ENCODE results near the gene FGF9. TPM values are rescaled to one million over a fixed set of nuclear protein-coding genes. Genes with fewer than 3 reads are reported as not detected.

Gene FGF9
- polyA plus RNA-seq, 2 of the 4 experiments (the other 2 are of a cell fraction) = not detected

- no peak for TF ChIP-seq PBX3 (IDR thresholded peaks at IDR 0.05)
- no peak for TF ChIP-seq JUN (IDR thresholded peaks at IDR 0.05)
- TF ChIP-seq EHF (CRISPR knock-in tag; IDR thresholded peaks at IDR 0.05) = no peak
- no peak for TF ChIP-seq HDAC2 (IDR thresholded peaks at IDR 0.05)
- no peak for TF ChIP-seq TP53 (CRISPR knock-in tag; IDR thresholded peaks at IDR 0.05)
- no peak for TF ChIP-seq KDM1A (IDR thresholded peaks at IDR 0.05; ENCODE audit: low read depth)
Observed at GRCh38 chr13:21748166-21748565, 77.3 kb downstream of the FGF9 start (continued).

- no peak for ATAC-seq
- no peak for TF ChIP-seq POLR2A (IDR thresholded peaks at IDR 0.05; ENCODE audit: low read length)
- TF ChIP-seq POLR2AphosphoS2 (conservative IDR thresholded peaks at IDR 0.05; ENCODE audit: low read length) = no peak
- TF ChIP-seq MYC (IDR thresholded peaks at IDR 0.05; ENCODE audit: borderline replicate concordance, low read length) = no peak
- TF ChIP-seq HOXB13 (CRISPR knock-in tag; IDR thresholded peaks at IDR 0.05; ENCODE audit: low read depth) = no peak
- TF ChIP-seq REST (IDR thresholded peaks at IDR 0.05) = no peak
- FAIRE-seq = no peak
Observed at GRCh38 chr13:21749410-21749809, 78.5 kb downstream of the FGF9 start.

GRCh38 chr13:21752501-21752900 lies 81.6 kb downstream of the FGF9 start:
- Histone ChIP-seq H3K27ac (no peak overlapping the region), H3K4me1 (no peaks in the 10 kb centered on the region), H3K9me3 (no peaks in the 10 kb centered on the region), H3K4me2 (no peak overlapping the region), H3K4me3 (no peak overlapping the region)
- no peak for FAIRE-seq
- WGBS (ENCODE audit: missing lambda C conversion rate) = 25% methylated on average over 1 of the region's 1 CpG
- no peak for DNase-seq (ENCODE audit: low read depth in 1 of 2, low spot score in 1 of 2)
- ChIA-PET CTCF (no interaction called here), POLR2A (no interaction called here)
- ATAC-seq = no peak
- no peak for TF ChIP-seq HDAC2 (IDR thresholded peaks at IDR 0.05)
- TF ChIP-seq ZC3H11A (IDR thresholded peaks at IDR 0.05) = no peak
- no peak for TF ChIP-seq REST (IDR thresholded peaks at IDR 0.05)
- no peak for TF ChIP-seq HOXB13 (CRISPR knock-in tag; IDR thresholded peaks at IDR 0.05; ENCODE audit: low read depth)
- TF ChIP-seq BHLHE40 (IDR thresholded peaks at IDR 0.05; ENCODE audit: low read depth, low read length) = no peak
- no peak for TF ChIP-seq USF2 (IDR thresholded peaks at IDR 0.05)
- no peak for TF ChIP-seq RCOR1 (IDR thresholded peaks at IDR 0.05; ENCODE audit: low read depth, low read length)
- no peak for TF ChIP-seq SMC3 (IDR thresholded peaks at IDR 0.05)
- TF ChIP-seq NR3C1 (IDR thresholded peaks at IDR 0.05) = no peak
- TF ChIP-seq JUNB (IDR thresholded peaks at IDR 0.05) = no peak
- TF ChIP-seq PHF8 (IDR thresholded peaks at IDR 0.05; ENCODE audit: borderline replicate concordance, low read depth) = no peak
- TF ChIP-seq EHMT2 (IDR thresholded peaks at IDR 0.05; ENCODE audit: low read depth) = no peak
- no peak for TF ChIP-seq ZSCAN20 (CRISPR knock-in tag; IDR thresholded peaks at IDR 0.05)
- TF ChIP-seq HOXB5 (CRISPR knock-in tag; IDR thresholded peaks at IDR 0.05) = no peak
- TF ChIP-seq ZNF302 (CRISPR knock-in tag; IDR thresholded peaks at IDR 0.05) = no peak
- TF ChIP-seq CHD4 (IDR thresholded peaks at IDR 0.05; ENCODE audit: borderline replicate concordance) = no peak
- TF ChIP-seq HOXA7 (CRISPR knock-in tag; IDR thresholded peaks at IDR 0.05) = no peak
- TF ChIP-seq HMGXB4 (CRISPR knock-in tag; IDR thresholded peaks at IDR 0.05; ENCODE audit: borderline replicate concordance) = no peak
- no peak for TF ChIP-seq RAD21 (conservative IDR thresholded peaks at IDR 0.05 in 1 of 2, IDR thresholded peaks at IDR 0.05 in 1 of 2)

More at GRCh38 chr13:21749410-21749809, 78.5 kb downstream of the FGF9 start:
- H3K4me2 ChIP-seq = no peak overlapping the region
- H3K27ac ChIP-seq = no peak overlapping the region
- ChIA-PET CTCF (no interaction called here), POLR2A (no interaction called here)
- H3K4me3 ChIP-seq = no peak overlapping the region
- 0% methylated on average over 1 of the region's 1 CpG for WGBS (ENCODE audit: missing lambda C conversion rate)
- H3K4me1 ChIP-seq = no peaks in the 10 kb centered on the region
- H3K9me3 ChIP-seq = no peaks in the 10 kb centered on the region
- no peak for DNase-seq (ENCODE audit: low read depth in 1 of 2, low spot score in 1 of 2)

Data from A549 (cell line).